HG03558 (cell line): Measurements from ENCODE around the gene ITGAD.
"Not testable (repeated sequence)": the region's sequence is repeated elsewhere in the genome, so short reads cannot be mapped to it uniquely, and the experiment has no call there.

Experiments used
- ATAC-seq: cut with Tn5 transposase; IDR thresholded peaks from one replicate; pipeline ENCODE4 v1.9.1; 2021; ENCODE audit warnings: moderate number of reproducible peaks; ENCODE audit not compliant: unreplicated experiment; ENCODE audit errors: extremely low read depth

The ITGAD gene

DNA sequence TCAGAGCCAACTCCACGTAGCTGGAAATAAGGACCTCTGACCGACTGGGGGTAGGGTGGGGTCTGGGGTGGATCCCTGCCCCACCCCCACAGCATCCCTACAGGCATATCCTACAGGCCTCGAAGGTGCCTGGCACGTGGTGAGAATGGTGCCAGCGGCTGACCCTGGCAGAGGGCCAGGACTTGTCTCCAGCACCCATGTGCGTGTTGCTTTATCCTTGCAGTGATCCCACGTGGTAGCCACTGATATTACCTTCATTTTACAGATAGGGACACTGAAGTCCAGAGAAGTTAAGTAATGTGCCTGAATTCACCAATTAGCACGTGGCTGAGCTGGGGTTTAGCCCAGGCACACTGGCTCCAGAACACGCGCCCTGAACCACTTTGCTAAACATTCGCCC lies 8.3 kb downstream of the ITGAD start:
- no peak for ATAC-seq

DNA sequence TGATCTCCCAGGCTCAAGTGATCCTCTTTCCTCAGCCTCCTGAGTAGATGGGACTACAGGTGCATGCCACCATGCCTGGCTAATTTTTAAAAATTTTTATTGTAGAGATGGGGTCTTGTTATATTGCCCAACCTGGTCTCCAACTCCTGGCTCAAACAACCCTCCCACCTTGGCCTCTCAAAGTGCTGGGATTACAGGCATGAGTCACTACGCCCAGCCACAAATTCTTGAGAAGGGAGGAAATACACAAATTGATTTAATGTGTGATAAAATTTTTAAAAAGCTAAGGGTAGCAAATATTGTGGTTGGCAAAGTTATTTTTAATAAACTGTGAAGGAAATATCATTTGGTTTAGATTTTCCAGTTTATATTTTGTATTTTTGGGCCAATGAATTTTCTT lies 9.6 kb downstream of the ITGAD start:
- no peak for ATAC-seq

DNA sequence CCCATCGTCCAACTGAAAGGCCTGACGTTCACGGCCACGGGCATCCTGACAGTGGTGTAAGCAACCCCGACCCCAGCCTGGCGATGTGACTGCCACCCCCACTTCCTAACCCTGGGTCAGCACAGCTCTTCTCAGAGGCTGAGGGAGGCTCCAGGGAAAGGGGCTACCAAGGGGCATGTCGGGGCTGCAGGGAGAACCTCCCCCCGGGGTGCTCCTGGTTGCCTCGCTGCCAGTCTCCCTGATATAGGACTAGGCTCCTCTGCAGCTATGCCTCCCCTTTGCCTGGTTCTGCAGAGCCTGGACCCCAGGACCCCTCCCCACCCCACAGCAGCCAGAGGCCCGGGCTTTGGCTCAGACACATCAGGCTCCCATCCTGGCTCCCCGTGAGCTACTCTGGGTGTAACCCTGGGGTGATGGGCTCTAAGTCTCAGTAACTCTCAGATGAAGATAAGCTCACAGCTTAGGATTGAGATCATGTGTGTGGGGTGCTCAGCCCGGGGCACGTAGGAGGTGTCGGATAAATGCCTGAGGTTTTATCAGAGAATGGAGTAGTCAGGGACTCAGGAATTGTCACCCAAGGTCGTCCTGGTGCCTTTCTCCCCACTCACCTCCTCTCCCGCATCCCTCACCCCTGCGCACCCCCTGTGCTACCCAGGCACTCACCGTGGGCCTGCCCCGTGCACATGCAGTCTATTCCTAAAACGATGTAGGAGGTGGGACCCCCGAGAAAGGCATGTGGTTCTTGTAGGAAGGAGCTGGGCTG lies 10.6 kb downstream of the ITGAD start:
- ATAC-seq = no peak

DNA sequence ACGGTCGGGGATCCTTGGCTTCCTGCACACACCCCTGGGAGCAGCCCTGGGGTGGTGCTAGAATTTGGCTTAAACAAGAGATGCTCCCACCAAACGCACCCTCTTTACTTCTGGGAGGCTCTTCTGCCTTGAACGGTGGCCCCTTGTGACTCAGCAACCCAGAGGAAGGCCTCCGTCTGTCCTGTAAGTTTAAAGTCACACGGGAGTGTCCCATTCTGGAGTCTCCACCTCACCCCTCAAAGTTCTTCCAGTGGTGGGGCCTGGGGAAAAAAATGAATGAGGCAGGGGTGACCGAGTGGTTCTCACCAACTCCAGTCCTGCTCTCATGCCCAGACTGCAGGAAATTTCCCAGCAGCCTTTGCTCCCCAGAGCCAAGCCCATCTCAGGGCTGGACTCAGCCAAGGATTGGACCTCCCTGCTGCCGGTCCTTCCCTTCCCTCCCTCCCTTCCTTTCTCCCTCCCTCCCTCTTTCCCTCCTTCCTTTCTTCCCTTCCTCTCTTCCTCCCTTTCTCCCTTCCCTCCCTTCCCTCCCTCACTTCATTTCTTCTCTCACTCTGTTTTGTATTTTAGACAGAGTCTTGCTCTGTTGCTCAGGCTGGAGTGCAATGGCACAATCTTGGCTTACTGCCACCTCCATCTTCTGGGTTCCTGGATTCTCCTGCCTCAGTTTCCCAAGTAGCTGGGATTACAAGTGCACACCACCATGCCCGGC lies 11.4 kb downstream of the ITGAD start:
- no peak for ATAC-seq

DNA sequence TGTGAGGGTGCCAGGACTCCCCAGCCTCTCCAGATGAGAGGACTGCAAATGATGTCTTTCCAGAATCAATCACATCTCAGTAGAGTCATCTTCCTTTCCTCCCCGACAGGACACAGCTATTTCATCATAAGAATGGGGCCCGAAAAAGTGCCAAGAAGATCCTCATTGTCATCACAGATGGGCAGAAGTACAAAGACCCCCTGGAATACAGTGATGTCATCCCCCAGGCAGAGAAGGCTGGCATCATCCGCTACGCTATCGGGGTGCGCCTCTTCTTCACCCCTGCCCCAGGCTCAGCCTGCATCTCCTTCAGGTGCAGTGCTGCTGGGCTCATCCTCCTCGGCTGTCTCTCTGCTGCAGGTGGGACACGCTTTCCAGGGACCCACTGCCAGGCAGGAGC lies 14.3 kb downstream of the ITGAD start:
- no peak for ATAC-seq

DNA sequence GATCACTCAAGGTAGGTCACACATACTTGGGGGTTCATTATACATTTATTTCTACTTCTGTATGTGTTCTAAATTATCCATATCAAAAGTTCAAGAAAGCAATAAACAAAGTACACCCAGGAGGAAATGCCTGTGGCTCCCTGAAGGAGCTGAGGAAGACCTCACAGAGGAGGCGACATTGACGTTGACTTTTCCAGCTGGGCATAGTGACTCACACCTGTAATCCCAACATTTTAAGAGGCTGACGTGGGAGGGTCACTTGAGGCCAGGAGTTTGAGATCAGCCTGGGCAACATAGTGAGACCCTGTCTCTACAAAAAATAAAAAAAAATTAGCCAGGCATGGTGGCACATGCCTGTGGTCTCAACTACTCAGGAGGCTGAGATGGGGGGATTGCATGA lies 16.3 kb downstream of the ITGAD start:
- no peak for ATAC-seq

DNA sequence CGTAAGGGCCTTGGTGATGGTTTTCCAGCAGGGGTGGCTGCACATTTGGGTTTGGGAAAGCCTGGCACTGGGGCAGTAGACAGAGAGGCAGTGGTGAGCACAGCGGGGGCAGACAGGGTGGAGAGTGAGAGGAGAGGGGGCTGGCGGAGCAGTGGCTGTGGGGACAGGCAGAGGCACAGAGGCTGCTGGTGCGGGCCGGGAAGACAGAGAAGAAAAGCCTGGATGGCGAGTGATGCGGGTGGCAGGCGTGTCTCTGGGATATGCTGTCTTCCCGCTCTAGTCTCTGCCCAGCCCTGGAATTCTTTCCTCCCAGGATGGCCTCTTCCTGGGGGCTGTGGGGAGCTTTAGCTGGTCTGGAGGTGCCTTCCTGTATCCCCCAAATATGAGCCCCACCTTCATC lies 16.9 kb downstream of the ITGAD start:
- ATAC-seq = no peak

DNA sequence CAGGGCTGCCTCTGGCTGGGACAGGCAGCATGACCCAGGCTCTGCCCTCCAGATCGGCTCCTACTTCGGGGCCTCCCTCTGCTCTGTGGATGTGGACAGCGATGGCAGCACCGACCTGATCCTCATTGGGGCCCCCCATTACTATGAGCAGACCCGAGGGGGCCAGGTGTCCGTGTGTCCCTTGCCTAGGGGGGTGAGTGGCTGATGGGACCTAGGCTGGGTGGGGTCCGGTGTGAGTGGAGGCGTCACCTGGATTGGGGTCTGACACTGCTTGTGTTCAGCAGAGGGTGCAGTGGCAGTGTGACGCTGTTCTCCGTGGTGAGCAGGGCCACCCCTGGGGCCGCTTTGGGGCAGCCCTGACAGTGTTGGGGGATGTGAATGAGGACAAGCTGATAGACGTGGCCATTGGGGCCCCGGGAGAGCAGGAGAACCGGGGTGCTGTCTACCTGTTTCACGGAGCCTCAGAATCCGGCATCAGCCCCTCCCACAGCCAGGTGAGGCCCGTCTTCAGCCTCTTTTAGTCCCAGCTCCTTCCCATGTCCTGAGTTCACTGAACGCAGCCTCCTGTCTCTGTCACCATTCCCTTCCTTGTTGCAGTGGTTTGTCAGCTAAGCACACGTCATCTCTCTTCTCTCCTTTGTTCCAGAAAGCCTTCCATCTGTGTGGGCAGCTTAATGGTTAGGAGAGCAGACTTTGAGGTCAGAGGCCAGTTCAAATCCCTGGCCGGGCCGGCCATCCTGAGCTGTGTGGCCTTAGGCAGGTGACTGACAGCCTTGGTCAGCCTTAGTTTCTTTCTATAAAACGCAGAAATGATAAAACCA lies 18.1 kb downstream of the ITGAD start:
- ATAC-seq = no peak

DNA sequence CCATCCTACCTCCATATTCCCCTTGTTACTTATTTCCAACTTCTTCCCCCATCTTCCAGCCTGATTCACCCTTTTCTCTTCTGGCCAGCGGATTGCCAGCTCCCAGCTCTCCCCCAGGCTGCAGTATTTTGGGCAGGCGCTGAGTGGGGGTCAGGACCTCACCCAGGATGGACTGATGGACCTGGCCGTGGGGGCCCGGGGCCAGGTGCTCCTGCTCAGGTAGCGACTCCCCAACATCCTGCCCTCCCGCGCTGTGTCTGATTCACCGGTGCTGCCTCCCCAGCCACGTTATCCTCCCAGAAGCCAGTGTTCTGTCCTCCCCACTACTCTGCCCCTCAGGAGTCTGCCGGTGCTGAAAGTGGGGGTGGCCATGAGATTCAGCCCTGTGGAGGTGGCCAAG lies 19.6 kb downstream of the ITGAD start:
- no peak for ATAC-seq

DNA sequence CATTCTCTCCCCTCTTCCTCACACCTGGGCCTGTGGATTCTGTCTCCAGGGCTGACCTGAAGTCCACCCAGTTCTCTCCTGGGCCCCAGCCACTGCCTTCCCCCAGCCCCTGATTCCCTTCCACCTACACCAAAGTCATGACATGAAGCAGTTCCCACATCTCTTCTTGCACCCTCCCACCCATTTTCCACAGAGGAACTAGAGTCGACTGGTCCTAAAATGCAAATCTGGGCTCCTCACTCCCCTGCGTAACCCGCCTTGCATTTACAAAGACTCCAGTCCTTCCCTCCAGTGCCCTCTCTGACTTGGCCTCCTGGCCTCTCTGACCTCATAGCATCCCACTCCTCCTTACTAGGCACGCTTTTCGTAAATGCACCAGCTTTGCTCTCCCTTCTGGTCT lies 20.2 kb downstream of the ITGAD start:
- no peak for ATAC-seq

DNA sequence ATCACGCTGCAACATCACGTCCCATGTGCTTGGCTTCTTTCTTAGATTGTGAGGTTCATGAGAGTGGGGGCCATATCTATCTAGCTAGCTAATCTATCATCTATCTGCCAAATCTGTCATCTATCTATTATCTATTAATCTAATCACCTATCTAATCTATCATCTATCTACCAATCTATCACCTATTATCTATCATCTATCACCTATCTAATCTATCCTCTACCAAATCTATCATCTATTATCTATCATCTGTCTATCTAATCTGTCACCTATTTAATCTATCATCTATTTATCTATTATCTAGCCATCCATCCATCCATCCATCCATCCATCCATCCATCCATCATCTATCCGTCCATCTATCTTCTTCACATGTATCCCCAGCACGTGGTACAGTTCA lies 20.8 kb downstream of the ITGAD start:
- ATAC-seq = no peak

DNA sequence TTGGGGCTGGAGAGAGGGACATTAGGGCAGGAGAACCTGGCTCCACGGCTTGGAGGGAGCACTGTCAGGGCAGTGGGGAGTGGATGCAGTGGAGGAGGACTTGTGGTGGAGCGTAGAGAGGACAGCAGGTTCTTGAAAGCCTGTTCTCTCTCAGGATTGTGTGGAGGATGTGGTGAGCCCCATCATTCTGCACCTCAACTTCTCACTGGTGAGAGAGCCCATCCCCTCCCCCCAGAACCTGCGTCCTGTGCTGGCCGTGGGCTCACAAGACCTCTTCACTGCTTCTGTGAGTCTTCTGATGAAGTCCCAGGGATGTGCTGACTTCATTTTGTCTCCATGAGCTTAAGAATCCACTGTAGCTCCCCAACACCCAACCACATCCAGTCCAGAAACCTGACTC lies 21.6 kb downstream of the ITGAD start:
- ATAC-seq = no peak

DNA sequence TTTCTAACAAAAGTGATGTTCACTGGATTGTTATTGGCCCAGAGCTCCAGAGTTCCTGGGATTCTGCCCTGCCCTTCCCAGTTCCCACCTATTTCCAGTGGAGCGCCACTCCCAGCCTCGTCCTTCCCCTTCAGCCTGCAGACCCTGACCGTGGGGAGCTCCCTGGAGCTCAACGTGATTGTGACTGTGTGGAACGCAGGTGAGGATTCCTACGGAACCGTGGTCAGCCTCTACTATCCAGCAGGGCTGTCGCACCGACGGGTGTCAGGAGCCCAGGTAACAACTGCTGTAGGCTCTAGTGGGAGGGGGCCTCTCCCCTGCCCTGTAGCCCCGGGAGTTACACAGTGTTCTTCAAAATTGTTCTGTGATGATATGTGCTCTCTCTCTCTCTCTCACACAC lies 23.2 kb downstream of the ITGAD start:
- no peak for ATAC-seq

DNA sequence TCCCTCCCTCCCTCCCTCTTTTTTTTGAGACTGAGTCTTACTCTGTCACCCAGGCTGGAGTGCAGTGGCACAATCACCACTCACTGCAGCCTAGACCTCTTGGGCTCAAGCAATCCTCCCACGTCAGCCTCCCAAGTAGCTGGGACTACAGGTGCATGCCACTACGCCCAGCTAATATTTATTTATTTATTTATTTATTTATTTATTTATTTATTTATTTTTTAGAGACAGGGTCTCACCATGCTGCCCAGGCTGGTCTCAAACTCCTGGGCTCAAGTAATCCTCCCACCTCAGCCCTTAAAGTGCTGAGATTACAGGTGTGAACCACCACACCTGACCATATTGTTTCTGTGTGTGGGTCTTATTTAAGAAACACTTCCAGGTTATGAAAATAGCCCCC lies 23.9 kb downstream of the ITGAD start:
- not testable (repeated sequence) for ATAC-seq

DNA sequence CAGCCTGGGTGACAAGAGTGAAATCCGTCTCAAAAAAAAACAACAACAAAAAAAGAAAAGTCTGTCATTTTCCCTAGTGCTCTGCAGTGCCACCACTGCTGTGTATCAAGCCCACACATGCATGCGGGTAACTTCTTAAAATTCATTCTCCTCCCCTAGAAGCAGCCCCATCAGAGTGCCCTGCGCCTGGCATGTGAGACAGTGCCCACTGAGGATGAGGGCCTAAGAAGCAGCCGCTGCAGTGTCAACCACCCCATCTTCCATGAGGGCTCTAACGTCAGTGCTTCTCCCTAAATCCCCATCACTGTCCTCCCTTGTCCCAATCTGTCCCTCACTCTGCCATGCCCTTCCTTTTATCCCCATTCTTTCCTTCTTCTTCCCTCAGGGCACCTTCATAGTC lies 24.8 kb downstream of the ITGAD start:
- no peak for ATAC-seq

DNA sequence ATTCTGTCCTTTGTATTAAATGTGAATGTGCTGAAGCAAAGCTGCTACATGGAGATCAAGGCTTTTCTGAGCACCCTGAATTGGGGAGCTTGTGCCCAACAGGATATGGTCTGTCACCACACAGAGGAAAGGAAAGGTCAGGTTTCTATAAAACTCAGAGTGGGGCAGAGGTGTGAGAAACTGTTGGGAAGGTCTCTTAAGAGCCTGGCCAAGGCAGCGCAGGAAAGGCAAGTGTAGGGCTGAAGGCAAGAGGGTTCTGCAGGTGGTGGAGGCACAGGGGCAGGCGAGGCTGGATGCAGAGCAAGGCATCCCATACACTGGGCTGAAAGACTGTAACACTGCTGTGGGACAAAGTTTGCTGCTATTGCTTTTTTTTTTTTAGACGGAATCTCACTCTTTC lies 26.9 kb downstream of the ITGAD start:
- no peak for ATAC-seq

DNA sequence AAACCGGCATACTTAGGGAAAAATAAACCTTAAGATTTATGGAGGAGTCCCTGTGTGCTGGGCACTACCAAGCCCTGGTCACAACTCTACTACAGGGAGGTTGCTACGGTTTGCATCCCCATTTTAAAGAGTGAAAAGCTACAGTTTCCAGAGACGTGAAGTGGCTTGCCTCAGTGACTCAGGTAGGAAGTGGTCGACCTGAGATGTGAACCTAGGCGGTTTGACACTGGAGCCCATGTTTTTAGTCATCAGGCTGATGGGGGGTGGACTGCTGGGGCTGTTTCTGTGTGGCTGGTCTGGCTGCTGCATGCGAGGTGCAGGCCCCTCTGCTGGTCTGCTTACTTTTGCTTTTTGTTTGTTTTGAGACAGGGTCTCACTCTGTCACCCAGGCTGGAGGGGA lies 28.5 kb downstream of the ITGAD start:
- ATAC-seq = no peak

DNA sequence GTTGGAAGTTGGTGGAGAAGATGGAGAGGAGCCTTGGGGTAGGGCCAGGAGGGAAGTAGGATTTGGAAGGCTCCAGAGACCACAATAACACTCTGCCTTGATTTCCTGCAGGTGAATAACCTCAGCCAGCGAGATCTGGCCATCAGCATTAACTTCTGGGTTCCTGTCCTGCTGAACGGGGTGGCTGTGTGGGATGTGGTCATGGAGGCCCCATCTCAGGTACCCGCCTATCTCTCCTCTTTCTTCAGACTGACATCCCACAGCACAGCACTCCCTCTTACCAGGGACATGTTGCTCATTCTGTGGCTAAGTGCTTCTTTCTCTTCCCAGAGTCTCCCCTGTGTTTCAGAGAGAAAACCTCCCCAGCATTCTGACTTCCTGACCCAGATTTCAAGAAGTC lies 30.1 kb downstream of the ITGAD start:
- no peak for ATAC-seq

DNA sequence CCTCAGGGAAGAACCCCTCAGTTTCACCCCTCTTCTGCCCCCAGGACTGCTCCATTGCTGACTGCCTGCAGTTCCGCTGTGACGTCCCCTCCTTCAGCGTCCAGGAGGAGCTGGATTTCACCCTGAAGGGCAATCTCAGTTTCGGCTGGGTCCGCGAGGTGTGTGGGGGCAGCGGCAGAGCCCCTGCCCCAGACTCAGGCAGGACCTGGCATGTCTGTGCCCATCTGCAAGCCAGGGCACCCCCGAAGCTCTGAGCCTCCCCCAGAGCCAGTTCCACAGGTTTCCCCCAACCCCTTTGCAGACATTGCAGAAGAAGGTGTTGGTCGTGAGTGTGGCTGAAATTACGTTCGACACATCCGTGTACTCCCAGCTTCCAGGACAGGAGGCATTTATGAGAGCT lies 30.7 kb downstream of the ITGAD start:
- no peak for ATAC-seq

DNA sequence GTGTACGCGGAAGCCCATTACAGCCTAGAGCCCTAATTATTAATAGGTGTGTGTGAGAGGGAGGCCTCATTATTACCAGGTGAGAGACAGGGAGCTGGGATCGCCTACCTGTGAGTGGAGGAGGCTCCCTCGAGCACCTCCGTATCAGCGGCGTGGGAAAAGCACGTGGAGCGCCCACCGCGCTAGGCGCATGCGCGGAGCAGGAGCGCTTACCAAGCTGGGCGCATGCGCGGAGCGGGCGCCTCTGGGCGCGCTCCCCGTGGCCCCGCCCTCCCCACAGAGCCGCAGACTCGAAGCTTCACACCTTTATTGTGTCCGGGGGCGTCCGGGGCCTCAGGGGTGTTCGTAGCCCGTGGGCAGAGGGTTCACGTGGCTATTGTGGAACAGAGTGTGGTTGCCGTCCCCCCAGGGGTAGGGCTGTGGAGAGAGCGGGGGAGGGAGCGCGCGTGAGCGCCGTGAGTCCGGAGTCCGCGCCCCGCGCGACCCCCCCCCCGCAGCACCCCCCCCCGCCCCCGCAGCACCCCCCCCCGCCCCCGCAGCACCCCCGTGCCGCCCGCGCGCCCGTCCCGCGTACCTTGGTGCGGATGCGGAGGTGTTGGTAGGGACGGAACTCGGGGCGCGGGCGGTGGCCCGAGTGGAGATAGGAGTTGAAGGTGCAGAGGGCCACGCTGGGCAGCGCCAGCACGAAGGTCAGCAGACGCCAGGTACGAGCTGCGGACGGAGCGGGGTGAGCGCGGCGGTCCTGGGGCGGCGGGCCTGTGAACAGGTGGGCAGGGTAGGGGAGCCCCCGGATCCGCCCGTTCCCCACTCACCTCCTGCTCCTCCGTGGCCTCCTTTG lies 34.5 kb downstream of the ITGAD start:
- no peak for ATAC-seq

DNA sequence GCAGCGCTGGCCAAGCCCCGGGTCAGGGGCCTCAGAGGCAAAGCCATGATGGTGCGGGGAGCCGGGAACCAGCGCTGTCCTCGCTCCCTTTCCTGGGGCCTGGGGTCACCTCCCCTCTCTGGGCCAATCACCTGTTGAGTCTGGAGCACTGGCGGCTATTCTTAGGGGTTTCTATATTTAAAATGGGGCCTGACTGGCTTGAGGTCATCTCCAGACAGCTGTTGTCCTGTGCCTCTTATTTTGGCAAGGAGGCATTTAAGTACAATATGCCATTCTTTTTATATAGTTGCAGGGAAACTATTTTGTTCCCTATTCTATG lies 35.1 kb downstream of the ITGAD start, which contains the start of gene COX6A2:
Gene COX6A2 (minus strand): TSS at position 82 of the 319 bp plus-strand sequence. CDS start 35 bp downstream, at position 47.
- no peak for ATAC-seq
